Measurements from ENCODE around the gene FIGNL2. TPM values are rescaled to one million over a fixed set of nuclear protein-coding genes. Genes with fewer than 3 reads are reported as not detected.

FIGNL2 gene
- total and polyA plus RNA-seq, 9 of the 15 experiments (the other 6 are each of a cell fraction or from before 2014, with no cell fraction given): 0.01 TPM; not detected in 8

- TF ChIP-seq GMEB1 (CRISPR knock-in tag; IDR thresholded peaks at IDR 0.05): no peak; the same call in 1 of the 2 replicates
- TF ChIP-seq SRF (CRISPR knock-in tag; IDR thresholded peaks at IDR 0.05): no peak
- peak; percentile 78 for TF ChIP-seq KLF16 (IDR thresholded peaks at IDR 0.05)
- TF ChIP-seq KDM4B (IDR thresholded peaks at IDR 0.05; ENCODE audit: borderline replicate concordance in 2 of 2, low read depth in 1 of 2): no peak
- TF ChIP-seq HCFC1 (IDR thresholded peaks at IDR 0.05; ENCODE audit: low read depth, low read length): no peak
- TF ChIP-seq GTF2B (IDR thresholded peaks at IDR 0.05; ENCODE audit: extremely low read depth, insufficient read length): no peak
- peak; percentile 65 for TF ChIP-seq SMAD3 (CRISPR knock-in tag; conservative IDR thresholded peaks at IDR 0.05)
- no peak for TF ChIP-seq MEF2A (IDR thresholded peaks at IDR 0.05; ENCODE audit: control insufficient read depth, low read depth, low read length)
- TF ChIP-seq, protein P1, sequence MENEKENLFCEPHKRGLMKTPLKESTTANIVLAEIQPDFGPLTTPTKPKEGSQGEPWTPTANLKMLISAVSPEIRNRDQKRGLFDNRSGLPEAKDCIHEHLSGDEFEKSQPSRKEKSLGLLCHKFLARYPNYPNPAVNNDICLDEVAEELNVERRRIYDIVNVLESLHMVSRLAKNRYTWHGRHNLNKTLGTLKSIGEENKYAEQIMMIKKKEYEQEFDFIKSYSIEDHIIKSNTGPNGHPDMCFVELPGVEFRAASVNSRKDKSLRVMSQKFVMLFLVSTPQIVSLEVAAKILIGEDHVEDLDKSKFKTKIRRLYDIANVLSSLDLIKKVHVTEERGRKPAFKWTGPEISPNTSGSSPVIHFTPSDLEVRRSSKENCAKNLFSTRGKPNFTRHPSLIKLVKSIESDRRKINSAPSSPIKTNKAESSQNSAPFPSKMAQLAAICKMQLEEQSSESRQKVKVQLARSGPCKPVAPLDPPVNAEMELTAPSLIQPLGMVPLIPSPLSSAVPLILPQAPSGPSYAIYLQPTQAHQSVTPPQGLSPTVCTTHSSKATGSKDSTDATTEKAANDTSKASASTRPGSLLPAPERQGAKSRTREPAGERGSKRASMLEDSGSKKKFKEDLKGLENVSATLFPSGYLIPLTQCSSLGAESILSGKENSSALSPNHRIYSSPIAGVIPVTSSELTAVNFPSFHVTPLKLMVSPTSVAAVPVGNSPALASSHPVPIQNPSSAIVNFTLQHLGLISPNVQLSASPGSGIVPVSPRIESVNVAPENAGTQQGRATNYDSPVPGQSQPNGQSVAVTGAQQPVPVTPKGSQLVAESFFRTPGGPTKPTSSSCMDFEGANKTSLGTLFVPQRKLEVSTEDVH (IDR thresholded peaks at IDR 0.05; ENCODE audit: low read depth, partially characterized antibody): peak; percentile 83
- no peak for TF ChIP-seq FOXP4 (CRISPR knock-in tag; IDR thresholded peaks at IDR 0.05; ENCODE audit: borderline replicate concordance)
- peak; percentile 61; the same call in 1 of the 2 replicates for TF ChIP-seq SREBF1 (IDR thresholded peaks at IDR 0.05; ENCODE audit: borderline replicate concordance, low read depth, low read length)
- TF ChIP-seq, protein P2, sequence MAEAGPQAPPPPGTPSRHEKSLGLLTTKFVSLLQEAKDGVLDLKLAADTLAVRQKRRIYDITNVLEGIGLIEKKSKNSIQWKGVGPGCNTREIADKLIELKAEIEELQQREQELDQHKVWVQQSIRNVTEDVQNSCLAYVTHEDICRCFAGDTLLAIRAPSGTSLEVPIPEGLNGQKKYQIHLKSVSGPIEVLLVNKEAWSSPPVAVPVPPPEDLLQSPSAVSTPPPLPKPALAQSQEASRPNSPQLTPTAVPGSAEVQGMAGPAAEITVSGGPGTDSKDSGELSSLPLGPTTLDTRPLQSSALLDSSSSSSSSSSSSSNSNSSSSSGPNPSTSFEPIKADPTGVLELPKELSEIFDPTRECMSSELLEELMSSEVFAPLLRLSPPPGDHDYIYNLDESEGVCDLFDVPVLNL (CRISPR knock-in tag; IDR thresholded peaks at IDR 0.05; ENCODE audit: low read depth): no peak
- TF ChIP-seq XRCC3 (IDR thresholded peaks at IDR 0.05): no peak
- TF ChIP-seq ILK (tag; IDR thresholded peaks at IDR 0.05; ENCODE audit: borderline replicate concordance, low read depth): no peak
- TF ChIP-seq E2F5 (CRISPR knock-in tag; IDR thresholded peaks at IDR 0.05): no peak
- TF ChIP-seq ZSCAN32 (CRISPR knock-in tag; IDR thresholded peaks at IDR 0.05): no peak
- TF ChIP-seq NRF1 (conservative IDR thresholded peaks at IDR 0.05 in 1 of 2, IDR thresholded peaks at IDR 0.05 in 1 of 2): no peak
- TF ChIP-seq ZNF778 (CRISPR knock-in tag; IDR thresholded peaks at IDR 0.05): no peak
Measured at GRCh38 chr12:51884676-51885229, 36.2 kb upstream of the FIGNL2 start (continued).

All from K562 (cell line).